GM23248 (cell line): ENCODE results near the gene CST9. TPM values are rescaled to one million over a fixed set of nuclear protein-coding genes. Genes with fewer than 3 reads are reported as not detected.

Experiments used
- DNase-seq: peaks from one replicate; pipeline ENCODE4 v3.0.0-alpha.2; 2015
- H2AFZ ChIP-seq: fragments of 200-600 bp; sonication (generic); 2 replicates; pipeline ENCODE4 v1.6.1; 2016; ENCODE audit warnings: antibody characterized with exemption
- H3F3A ChIP-seq: fragments of 200-600 bp; sonication (generic); 2 replicates; pipeline ENCODE4 v1.6.1; 2016; ENCODE audit warnings: mild to moderate bottlenecking, antibody characterized with exemption, mixed run types; ENCODE audit not compliant: insufficient read depth
- H3K27ac ChIP-seq: fragments of 200-600 bp; sonication (generic); 2 replicates; pipeline ENCODE4 v1.5.1; 2016; ENCODE audit warnings: mild to moderate bottlenecking
- H3K27me3 ChIP-seq: fragments of 200-600 bp; sonication (generic); replicated peaks from 2 replicates; pipeline ENCODE4 v1.6.1; 2016; ENCODE audit warnings: mild to moderate bottlenecking; ENCODE audit not compliant: insufficient read depth
- H3K36me3 ChIP-seq: fragments of 200-600 bp; sonication (generic); 2 replicates; pipeline ENCODE4 v1.6.1; 2016; ENCODE audit warnings: low read depth, mild to moderate bottlenecking
- H3K4me1 ChIP-seq: fragments of 200-600 bp; sonication (generic); 2 replicates; pipeline ENCODE4 v1.6.1; 2016; ENCODE audit warnings: mild to moderate bottlenecking; ENCODE audit not compliant: insufficient read depth
- H3K4me2 ChIP-seq: fragments of 200-600 bp; sonication (generic); one replicate; pipeline ENCODE4 v1.6.1; 2016; ENCODE audit warnings: mild to moderate bottlenecking; ENCODE audit not compliant: unreplicated experiment
- H3K4me3 ChIP-seq: fragments of 200-600 bp; sonication (generic); 2 replicates; pipeline ENCODE4 v1.5.1; 2016; ENCODE audit warnings: mild to moderate bottlenecking
- H3K79me2 ChIP-seq: fragments of 200-600 bp; sonication (generic); 2 replicates; pipeline ENCODE4 v1.6.1; 2016; ENCODE audit warnings: mild to moderate bottlenecking; ENCODE audit not compliant: insufficient read depth
- H3K9ac ChIP-seq: fragments of 200-600 bp; sonication (generic); 2 replicates; pipeline ENCODE4 v1.6.1; 2016; ENCODE audit warnings: mild to moderate bottlenecking
- H3K9me2 ChIP-seq: fragments of 200-600 bp; sonication (generic); 2 replicates; pipeline ENCODE4 v1.6.1; 2016; ENCODE audit warnings: mixed run types, mild to moderate bottlenecking, moderate library complexity; ENCODE audit not compliant: insufficient read depth
- H3K9me3 ChIP-seq: fragments of 200-600 bp; sonication (generic); one replicate; pipeline ENCODE4 v1.6.1; 2017; ENCODE audit warnings: low read depth
- H4K20me1 ChIP-seq: fragments of 200-600 bp; sonication (generic); 2 replicates; pipeline ENCODE4 v1.6.0; 2016; ENCODE audit not compliant: insufficient read depth
- EZH2 ChIP-seq: fragments of 200-600 bp; sonication (generic); IDR thresholded peaks from 2 replicates; pipeline ENCODE4 v1.6.1; 2018; ENCODE audit warnings: antibody characterized with exemption, mild to moderate bottlenecking; ENCODE audit not compliant: insufficient read depth, poor library complexity, severe bottlenecking
- EZH2phosphoT487 ChIP-seq: fragments of 200-600 bp; sonication (generic); IDR thresholded peaks from 2 replicates; pipeline ENCODE4 v1.6.1; 2018; ENCODE audit warnings: antibody characterized with exemption, moderate library complexity, mild to moderate bottlenecking, low read depth; ENCODE audit not compliant: insufficient read depth
- WGBS, 2 experiments: methylation state at CpG; one replicate each; pipeline ENCODE4 v1.1.6; 2015 to 2017; ENCODE audit warnings: low lambda C conversion rate in 2 of 2, low coverage in 1 of 2; ENCODE audit errors: missing lambda C conversion rate in 2 of 2; 5-methylcytosine and 5-hydroxymethylcytosine counted together
- in situ Hi-C: fragments of 300-500 bp; cut with MboI; formaldehyde crosslinking; loops from 2 replicates; pipeline ENCODE4 v1.15.0; 2020
- polyA plus RNA-seq: library from polyadenylated mRNA; unstranded; fragments of >200 nt; fragmentation: Nextera tagmentation; extraction: Ambion mirVana; gene quantifications from 2 replicates; pipeline ENCODE4 v1.2.1, GENCODE V29; 2016
- total RNA-seq: library from RNA; depleted of rRNA; stranded (reverse); fragments of >200 nt; shearing (Covaris generic); gene quantifications from 2 replicates; pipeline ENCODE4 v1.2.3, GENCODE V29; 2014

CST9 gene
- total and polyA plus RNA-seq, 2 experiments from 2014 or later = not detected

GRCh38 chr20:23585808-23586734 is 19.6 kb downstream of the CST9 start:
- DNase-seq = no peak
- no peaks in the 10 kb centered on the region for H3F3A ChIP-seq
- H3K27ac ChIP-seq = no peak overlapping the region
- H2AFZ ChIP-seq = no peak overlapping the region
- no peak overlapping the region for H3K4me2 ChIP-seq
- 21 to 25% methylated on average over 5 of the region's 5 CpGs for WGBS, 2 experiments
- in situ Hi-C loops = no loop called here
- H3K4me3 ChIP-seq = no peak overlapping the region
- TF ChIP-seq EZH2phosphoT487 = no peak
- no peak for TF ChIP-seq EZH2
- no peaks in the 10 kb centered on the region for H3K9me3 ChIP-seq
- no peaks in the 10 kb centered on the region for H4K20me1 ChIP-seq
- no peaks in the 10 kb centered on the region for H3K36me3 ChIP-seq
- no peaks in the 10 kb centered on the region for H3K9me2 ChIP-seq
- no peaks in the 10 kb centered on the region for H3K27me3 ChIP-seq
- no peak overlapping the region for H3K9ac ChIP-seq
- H3K79me2 ChIP-seq = no peaks in the 10 kb centered on the region
- no peaks in the 10 kb centered on the region for H3K4me1 ChIP-seq

- in situ Hi-C loops = no loop called here
- Histone ChIP-seq H3K4me1 (no peaks in the 10 kb centered on the region), H4K20me1 (no peaks in the 10 kb centered on the region), H3K36me3 (no peaks in the 10 kb centered on the region), H3F3A (no peaks in the 10 kb centered on the region), H3K9me3 (no peaks in the 10 kb centered on the region), H3K79me2 (no peaks in the 10 kb centered on the region), H3K4me3 (no peak overlapping the region), H3K9me2 (no peaks in the 10 kb centered on the region), H3K4me2 (no peak overlapping the region), H3K27ac (no peak overlapping the region), H2AFZ (no peak overlapping the region), H3K27me3 (no peaks in the 10 kb centered on the region), H3K9ac (no peak overlapping the region)
- no peak for TF ChIP-seq EZH2
- WGBS, 2 experiments = 32 to 40% methylated on average over 5 of the region's 5 CpGs
- DNase-seq = no peak
Observed at GRCh38 chr20:23585449-23585807, 20.3 kb downstream of the CST9 start.

GRCh38 chr20:23584434-23585199 is 21.1 kb downstream of the CST9 start:
- H3F3A ChIP-seq = no peaks in the 10 kb centered on the region
- H3K4me2 ChIP-seq = no peak overlapping the region
- H2AFZ ChIP-seq = no peak overlapping the region
- H3K27me3 ChIP-seq = no peaks in the 10 kb centered on the region
- no peaks in the 10 kb centered on the region for H3K36me3 ChIP-seq
- WGBS, 2 experiments = 46 to 48% methylated on average over 5 of the region's 5 CpGs
- no peak for DNase-seq
- no peak overlapping the region for H3K27ac ChIP-seq
- no peaks in the 10 kb centered on the region for H3K4me1 ChIP-seq
- H4K20me1 ChIP-seq = no peaks in the 10 kb centered on the region
- in situ Hi-C loops = no loop called here
- no peaks in the 10 kb centered on the region for H3K79me2 ChIP-seq
- H3K9ac ChIP-seq = no peak overlapping the region
- H3K9me2 ChIP-seq = no peaks in the 10 kb centered on the region
- no peak overlapping the region for H3K4me3 ChIP-seq
- TF ChIP-seq EZH2phosphoT487 = no peak
- TF ChIP-seq EZH2 = no peak
- H3K9me3 ChIP-seq = no peaks in the 10 kb centered on the region

- in situ Hi-C loops = no loop called here
- H3K36me3 ChIP-seq = no peaks in the 10 kb centered on the region
- H3K4me3 ChIP-seq = no peak overlapping the region
- H3K4me2 ChIP-seq = no peak overlapping the region
- H3K9me3 ChIP-seq = no peaks in the 10 kb centered on the region
- H2AFZ ChIP-seq = no peak overlapping the region
- H3K27ac ChIP-seq = no peak overlapping the region
- no peaks in the 10 kb centered on the region for H4K20me1 ChIP-seq
- no peaks in the 10 kb centered on the region for H3F3A ChIP-seq
- TF ChIP-seq EZH2phosphoT487 (no peak), EZH2 (no peak)
- DNase-seq = no peak
- no peaks in the 10 kb centered on the region for H3K27me3 ChIP-seq
- no peak overlapping the region for H3K9ac ChIP-seq
- no peaks in the 10 kb centered on the region for H3K9me2 ChIP-seq
- no peaks in the 10 kb centered on the region for H3K79me2 ChIP-seq
- no peaks in the 10 kb centered on the region for H3K4me1 ChIP-seq
Observed at GRCh38 chr20:23583526-23583925, 22.2 kb downstream of the CST9 start.
